Mesendoderm (in vitro differentiated cells): ENCODE results near the gene SPACA6.
"Not testable (repeated sequence)": the region's sequence is repeated elsewhere in the genome, so short reads cannot be mapped to it uniquely, and the experiment has no call there.

Source experiments
- DNase-seq: peaks from one replicate; pipeline ENCODE4 v3.0.0; 2013
- H2AK5ac ChIP-seq: 2 replicates; pipeline ENCODE4 v1.6.1; 2013; ENCODE audit warnings: low read length, inconsistent platforms
- H2BK120ac ChIP-seq: 2 replicates; pipeline ENCODE4 v1.6.1; 2013; ENCODE audit warnings: low read depth, mild to moderate bottlenecking, low read length, moderate library complexity, mixed read lengths
- H2BK15ac ChIP-seq: replicated peaks from 2 replicates; pipeline ENCODE4 v1.6.1; 2013; ENCODE audit warnings: low read depth, mild to moderate bottlenecking, moderate library complexity
- H2BK5ac ChIP-seq: 2 replicates; pipeline ENCODE4 v1.6.1; 2013; ENCODE audit warnings: low read length, inconsistent platforms
- H3K18ac ChIP-seq: 2 replicates; pipeline ENCODE4 v1.6.1; 2013; ENCODE audit warnings: mild to moderate bottlenecking, low read length, mixed read lengths
- H3K23ac ChIP-seq: one replicate; pipeline ENCODE4 v1.6.1; 2013; ENCODE audit warnings: low read length
- H3K27ac ChIP-seq: 2 replicates; pipeline ENCODE4 v1.5.1; 2013; ENCODE audit warnings: low read depth, mild to moderate bottlenecking, inconsistent platforms, low read length, moderate library complexity
- H3K27me3 ChIP-seq: 2 replicates; pipeline ENCODE4 v1.6.1; 2013; ENCODE audit warnings: low read length, control low read depth, mild to moderate bottlenecking, inconsistent platforms; ENCODE audit not compliant: insufficient read depth, poor library complexity
- H3K36me3 ChIP-seq: 2 replicates; pipeline ENCODE4 v1.6.1; 2013; ENCODE audit warnings: low read length, inconsistent platforms; ENCODE audit not compliant: control insufficient read depth, insufficient read depth
- H3K4ac ChIP-seq: one replicate; pipeline ENCODE4 v1.6.1; 2013; ENCODE audit warnings: low read depth, mild to moderate bottlenecking, low read length, moderate library complexity
- H3K4me1 ChIP-seq: 2 replicates; pipeline ENCODE4 v1.6.1; 2013; ENCODE audit warnings: low read depth, low read length, inconsistent platforms; ENCODE audit not compliant: control insufficient read depth
- H3K4me2 ChIP-seq: 2 replicates; pipeline ENCODE4 v1.6.1; 2013; ENCODE audit warnings: low read length
- H3K4me3 ChIP-seq: 2 replicates; pipeline ENCODE4 v1.5.1; 2013; ENCODE audit warnings: mild to moderate bottlenecking, low read length
- H3K56ac ChIP-seq: one replicate; pipeline ENCODE4 v1.6.1; 2013; ENCODE audit warnings: low read length
- H3K79me1 ChIP-seq: 2 replicates; pipeline ENCODE4 v1.6.1; 2013; ENCODE audit warnings: low read length, inconsistent platforms
- H3K79me2 ChIP-seq: 2 replicates; pipeline ENCODE4 v1.6.1; 2013; ENCODE audit warnings: mild to moderate bottlenecking, low read length; ENCODE audit not compliant: control insufficient read depth, insufficient read depth
- H3K9ac ChIP-seq: 2 replicates; pipeline ENCODE4 v1.6.1; 2013; ENCODE audit warnings: low read length, inconsistent platforms
- H4K5ac ChIP-seq: one replicate; pipeline ENCODE4 v1.6.1; 2013; ENCODE audit warnings: low read length
- H4K8ac ChIP-seq: one replicate; pipeline ENCODE4 v1.6.1; 2013; ENCODE audit warnings: low read depth, mild to moderate bottlenecking, control low read depth, low read length, moderate library complexity
- WGBS: extraction: QIAGEN DNeasy Blood & Tissue Kit; methylation state at CpG from one replicate; pipeline ENCODE4 v1.1.7; 2013; ENCODE audit warnings: low lambda C conversion rate, missing lambda C conversion rate; ENCODE audit not compliant: insufficient coverage; ENCODE audit errors: extremely low coverage; 5-methylcytosine and 5-hydroxymethylcytosine counted together

The SPACA6 gene

DNA sequence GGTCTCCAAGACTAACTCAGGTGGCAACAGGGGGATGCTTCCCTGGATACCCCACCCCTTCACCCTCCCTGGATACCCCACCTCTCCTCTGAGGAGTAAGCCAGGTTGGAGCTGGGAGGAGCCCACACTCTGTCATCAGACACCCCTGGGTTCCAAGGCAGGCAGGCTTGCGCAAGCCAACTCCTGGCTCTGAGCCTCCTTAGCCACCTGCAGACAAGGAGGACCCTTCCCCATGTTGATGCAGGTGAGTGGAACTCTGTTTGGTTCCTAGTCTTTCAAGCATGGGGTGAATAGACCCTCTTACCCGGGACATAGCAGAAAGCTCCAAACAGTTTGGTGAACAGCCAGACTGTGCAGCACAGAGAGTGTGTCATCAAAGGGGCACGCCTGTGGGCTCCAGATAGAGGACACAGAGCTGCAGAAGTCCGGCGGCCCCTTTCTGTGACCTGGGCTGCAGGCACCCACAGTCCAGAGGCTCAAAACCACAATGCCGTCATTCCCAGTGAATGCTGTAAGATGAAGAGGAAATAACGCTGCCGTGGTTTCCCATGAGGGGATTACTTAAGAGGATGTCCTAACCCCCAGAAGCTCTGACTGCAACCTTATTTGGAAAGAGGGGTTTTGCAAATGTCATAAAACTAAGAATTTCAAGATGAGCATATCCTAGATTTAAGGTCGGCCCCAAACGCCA, 42.8 kb downstream of the SPACA6 start:
- WGBS: no CpG with 5 or more reads among the region's 10 CpGs
- no peaks in the 10 kb centered on the region for H3K79me2 ChIP-seq
- H3K36me3 ChIP-seq: no peaks in the 10 kb centered on the region
- H3K27me3 ChIP-seq: no peaks in the 10 kb centered on the region
- no peak for DNase-seq
- H3K79me1 ChIP-seq: no peaks in the 10 kb centered on the region
- H3K27ac ChIP-seq: no peak overlapping the region
- H3K4me3 ChIP-seq: no peak overlapping the region
- no peak overlapping the region for H3K56ac ChIP-seq
- H2BK120ac ChIP-seq: no peak overlapping the region
- no peak overlapping the region for H3K23ac ChIP-seq
- H2AK5ac ChIP-seq: no peak overlapping the region
- H2BK15ac ChIP-seq: no peak overlapping the region
- H4K8ac ChIP-seq: no peak overlapping the region
- H3K9ac ChIP-seq: no peak overlapping the region
- no peak overlapping the region for H3K4ac ChIP-seq
- no peak overlapping the region for H3K4me2 ChIP-seq
- H4K5ac ChIP-seq: no peak overlapping the region
- H2BK5ac ChIP-seq: no peak overlapping the region
- no peaks in the 10 kb centered on the region for H3K4me1 ChIP-seq
- H3K18ac ChIP-seq: no peak overlapping the region

DNA sequence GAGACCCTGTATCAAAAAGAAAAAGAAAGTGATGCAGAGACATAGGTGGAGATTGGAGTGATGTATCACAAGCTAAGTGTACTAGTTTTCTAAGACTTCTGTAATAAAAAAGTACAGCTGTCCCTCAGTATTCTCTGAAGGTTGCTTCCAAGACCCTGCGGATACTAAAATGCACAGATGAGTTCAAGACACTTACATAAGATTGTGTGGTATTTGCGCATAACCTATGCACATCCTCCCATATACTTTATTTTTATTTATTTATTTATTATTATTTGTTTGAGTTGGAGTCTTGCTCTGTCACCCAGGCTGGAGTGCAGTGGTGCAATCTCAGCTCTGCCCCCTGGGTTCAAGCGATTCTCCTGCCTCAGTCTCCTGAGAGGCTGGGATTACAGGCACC, 44.3 kb downstream of the SPACA6 start:
- H3K4me1 ChIP-seq: no peaks in the 10 kb centered on the region
- H3K27ac ChIP-seq: no peak overlapping the region
- no peak overlapping the region for H4K8ac ChIP-seq
- no peak overlapping the region for H2BK120ac ChIP-seq
- DNase-seq: no peak
- H2AK5ac ChIP-seq: no peak overlapping the region
- H3K4me2 ChIP-seq: no peak overlapping the region
- H3K27me3 ChIP-seq: no peaks in the 10 kb centered on the region
- WGBS: no CpG with 5 or more reads among the region's 3 CpGs
- H3K56ac ChIP-seq: no peak overlapping the region
- no peak overlapping the region for H2BK5ac ChIP-seq
- no peak overlapping the region for H3K9ac ChIP-seq
- no peak overlapping the region for H4K5ac ChIP-seq
- no peak overlapping the region for H3K4me3 ChIP-seq
- H2BK15ac ChIP-seq: no peak overlapping the region
- H3K18ac ChIP-seq: no peak overlapping the region
- H3K4ac ChIP-seq: no peak overlapping the region
- no peak overlapping the region for H3K23ac ChIP-seq
- H3K36me3 ChIP-seq: no peaks in the 10 kb centered on the region
- H3K79me1 ChIP-seq: no peaks in the 10 kb centered on the region
- no peaks in the 10 kb centered on the region for H3K79me2 ChIP-seq

DNA sequence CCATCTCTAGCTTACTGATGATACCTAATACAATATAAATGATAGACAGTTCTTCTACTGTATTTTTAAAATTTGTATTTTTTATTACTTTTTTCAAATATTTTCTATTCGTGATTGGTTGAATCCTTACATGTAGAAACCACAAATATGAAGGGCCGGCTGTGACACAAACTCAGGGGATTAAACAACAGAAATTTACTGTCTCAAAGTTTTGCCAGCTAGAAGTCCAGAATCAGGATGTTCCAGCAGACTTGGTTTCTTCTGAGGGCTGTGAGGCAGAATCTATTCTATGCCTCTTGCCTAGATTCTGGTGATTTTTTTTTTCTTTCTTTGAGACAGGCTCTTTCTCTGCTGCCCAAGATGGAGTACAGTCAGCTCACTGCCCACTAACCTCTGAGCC, 44.8 kb downstream of the SPACA6 start:
- Histone ChIP-seq H3K27ac (no peak overlapping the region), H3K4me2 (no peak overlapping the region)

DNA sequence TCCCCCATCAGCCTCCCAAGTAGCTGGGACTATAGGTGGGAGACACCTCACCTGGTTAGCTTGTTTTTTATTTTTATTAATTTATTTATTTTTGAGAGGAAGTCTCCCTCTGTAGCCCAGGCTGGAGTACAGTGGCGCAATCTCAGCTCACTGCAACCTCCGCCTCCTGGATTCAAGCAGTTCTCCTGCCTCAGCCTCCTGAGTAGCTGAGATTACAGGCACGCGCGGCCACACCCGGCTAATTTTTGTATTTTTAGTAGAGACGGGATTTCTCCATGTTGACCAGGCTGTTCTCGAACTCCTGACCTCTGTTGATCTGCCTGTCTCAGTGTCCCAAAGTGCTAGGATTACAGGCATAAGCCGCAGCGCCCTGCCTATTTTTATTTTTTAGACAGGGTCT, 45.4 kb downstream of the SPACA6 start:
- WGBS: no CpG with 5 or more reads among the region's 10 CpGs
- H3K4ac ChIP-seq, H3K4me1 ChIP-seq, H3K18ac ChIP-seq, H3K4me3 ChIP-seq, H3K23ac ChIP-seq, H2AK5ac ChIP-seq, H4K8ac ChIP-seq, H2BK15ac ChIP-seq, H3K9ac ChIP-seq, H3K36me3 ChIP-seq, H3K4me2 ChIP-seq, H3K79me2 ChIP-seq, H3K27me3 ChIP-seq, H4K5ac ChIP-seq, H2BK120ac ChIP-seq, H2BK5ac ChIP-seq, H3K79me1 ChIP-seq, H3K27ac ChIP-seq, H3K56ac ChIP-seq, DNase-seq: not testable (repeated sequence)

More for the DNA sequence above, 44.8 kb downstream of the SPACA6 start:
- DNase-seq: no peak
- H3K4me3 ChIP-seq: no peak overlapping the region
- no peak overlapping the region for H4K5ac ChIP-seq
- H3K79me2 ChIP-seq: no peaks in the 10 kb centered on the region
- H3K79me1 ChIP-seq: no peaks in the 10 kb centered on the region
- H2BK120ac ChIP-seq: no peak overlapping the region
- H2AK5ac ChIP-seq: no peak overlapping the region
- no peak overlapping the region for H2BK15ac ChIP-seq
- no peak overlapping the region for H3K9ac ChIP-seq
- no peaks in the 10 kb centered on the region for H3K4me1 ChIP-seq
- H3K56ac ChIP-seq: no peak overlapping the region
- WGBS: no CpG with 5 or more reads among the region's 2 CpGs
- no peak overlapping the region for H4K8ac ChIP-seq
- no peaks in the 10 kb centered on the region for H3K27me3 ChIP-seq
- no peak overlapping the region for H3K23ac ChIP-seq
- H3K18ac ChIP-seq: no peak overlapping the region
- H3K4ac ChIP-seq: no peak overlapping the region
- no peaks in the 10 kb centered on the region for H3K36me3 ChIP-seq
- no peak overlapping the region for H2BK5ac ChIP-seq

DNA sequence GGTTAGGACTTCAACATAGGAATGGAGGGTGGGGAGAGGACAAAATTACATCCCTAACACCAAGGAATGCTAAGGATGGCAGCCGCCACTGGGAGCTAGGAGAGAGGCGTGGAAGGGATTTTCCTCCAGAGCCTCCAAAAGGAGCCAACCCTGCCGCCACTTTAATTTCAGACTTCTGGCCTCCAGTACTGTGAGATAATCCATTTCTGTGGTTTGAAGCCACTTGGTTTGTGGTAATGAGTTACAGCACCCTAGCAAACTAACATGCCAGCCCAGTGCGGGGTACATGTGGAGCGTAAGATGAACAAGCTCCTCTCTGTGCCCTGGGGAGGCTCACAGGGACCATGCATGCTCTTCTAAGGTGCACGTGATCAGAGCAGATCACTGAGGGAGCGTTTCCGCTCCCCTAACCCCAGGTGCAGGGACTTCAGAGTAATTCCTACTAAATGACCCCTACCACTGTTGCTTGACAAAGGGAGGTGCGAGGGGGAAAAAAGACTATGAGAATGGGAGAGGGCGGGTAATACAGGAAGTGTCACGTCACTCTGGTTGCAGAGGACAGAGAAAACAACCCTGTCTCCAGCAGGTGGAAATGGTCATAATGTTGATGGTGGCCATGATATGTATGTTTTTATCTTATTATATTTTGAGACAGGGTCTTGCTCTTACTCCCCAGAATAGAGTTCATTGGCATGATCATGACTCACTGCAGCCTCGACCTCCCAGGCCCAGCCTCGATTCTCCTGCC, 46.5 kb downstream of the SPACA6 start:
- DNase-seq: no peak
- no peak overlapping the region for H2BK5ac ChIP-seq
- H2BK120ac ChIP-seq: no peak overlapping the region
- no peak overlapping the region for H3K4me2 ChIP-seq
- no peaks in the 10 kb centered on the region for H3K4me1 ChIP-seq
- no peak overlapping the region for H4K8ac ChIP-seq
- no peaks in the 10 kb centered on the region for H3K79me2 ChIP-seq
- no peak overlapping the region for H3K9ac ChIP-seq
- no peak overlapping the region for H2AK5ac ChIP-seq
- H2BK15ac ChIP-seq: no peak overlapping the region
- no peaks in the 10 kb centered on the region for H3K27me3 ChIP-seq
- H3K23ac ChIP-seq: no peak overlapping the region
- H3K27ac ChIP-seq: no peak overlapping the region
- H3K56ac ChIP-seq: no peak overlapping the region
- H3K36me3 ChIP-seq: no peaks in the 10 kb centered on the region
- H4K5ac ChIP-seq: no peak overlapping the region
- no peak overlapping the region for H3K4me3 ChIP-seq
- no peaks in the 10 kb centered on the region for H3K79me1 ChIP-seq
- no peak overlapping the region for H3K4ac ChIP-seq
- WGBS: no CpG with 5 or more reads among the region's 13 CpGs
- H3K18ac ChIP-seq: no peak overlapping the region
